ENCODE results near the gene CIT. TPM values are rescaled to one million over a fixed set of nuclear protein-coding genes. Genes with fewer than 3 reads are reported as not detected.

Gene CIT
- total RNA-seq, 6 experiments from 2014 or later: 23.1 to 55.5 (median 48.3) TPM

DNA sequence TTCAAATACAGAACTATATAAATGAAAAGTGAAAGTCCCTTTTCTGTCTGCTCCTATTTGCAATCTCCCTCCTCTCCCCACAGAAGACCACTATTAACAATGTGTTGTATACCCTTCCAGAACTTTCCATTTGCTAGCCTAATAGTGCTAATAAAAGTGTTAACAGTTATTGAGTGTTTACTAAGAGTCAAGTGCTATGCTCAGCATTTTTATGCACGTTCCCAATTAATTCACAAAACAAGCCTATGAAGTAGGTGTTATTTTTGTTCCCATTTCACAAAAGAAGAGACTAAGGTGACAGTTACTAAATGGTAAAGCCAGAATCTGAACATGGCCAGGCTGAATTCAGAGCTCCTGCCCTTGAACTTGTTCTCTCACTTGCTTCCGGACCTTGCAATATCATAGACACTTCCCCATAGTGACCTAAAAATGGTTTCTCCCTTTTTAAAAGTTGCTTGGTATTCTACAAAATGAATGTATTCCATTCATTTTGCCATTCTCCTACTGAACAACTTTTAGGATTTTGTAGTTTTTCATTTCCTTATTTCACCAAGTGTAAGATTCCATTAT lies 210.8 kb downstream of the CIT start:
- no peaks in the 10 kb centered on the region for H3K36me3 Mint-ChIP-seq (ENCODE audit: low read depth)
- no peak for TF ChIP-seq CTCF (IDR thresholded peaks at IDR 0.05)
- no peak for DNase-seq
- peaks cover 9% of the 10 kb centered on the region for H3K27me3 Mint-ChIP-seq (ENCODE audit: insufficient read depth)
- H3K4me1 Mint-ChIP-seq (ENCODE audit: low read depth): peaks cover 30% of the 10 kb centered on the region
- H3K27ac Mint-ChIP-seq: no peak overlapping the region
- H3K9me3 Mint-ChIP-seq: no peaks in the 10 kb centered on the region
- no peak overlapping the region for H3K4me3 Mint-ChIP-seq

- DNase-seq: no peak
- H3K4me3 Mint-ChIP-seq: no peak overlapping the region
- TF ChIP-seq CTCF (IDR thresholded peaks at IDR 0.05): no peak
- H3K9me3 Mint-ChIP-seq: no peaks in the 10 kb centered on the region
- peaks cover 12% of the 10 kb centered on the region for H3K27me3 Mint-ChIP-seq (ENCODE audit: insufficient read depth)
- H3K27ac Mint-ChIP-seq: no peak overlapping the region
- H3K36me3 Mint-ChIP-seq (ENCODE audit: low read depth): no peaks in the 10 kb centered on the region
- H3K4me1 Mint-ChIP-seq (ENCODE audit: low read depth): peaks cover 28% of the 10 kb centered on the region
Observed at GRCh38 chr12:119665164-119665929, 211.8 kb downstream of the CIT start.

GRCh38 chr12:119664642-119665041 lies 212.5 kb downstream of the CIT start:
- no peak for DNase-seq
- Mint-ChIP-seq H3K4me1 (ENCODE audit: low read depth) (peaks cover 27% of the 10 kb centered on the region), H3K27ac (no peak overlapping the region), H3K27me3 (ENCODE audit: insufficient read depth) (peaks cover 12% of the 10 kb centered on the region), H3K4me3 (no peak overlapping the region), H3K36me3 (ENCODE audit: low read depth) (no peaks in the 10 kb centered on the region), H3K9me3 (no peaks in the 10 kb centered on the region)
- no peak for TF ChIP-seq CTCF (IDR thresholded peaks at IDR 0.05)

GRCh38 chr12:119661882-119662281 lies 215.2 kb downstream of the CIT start:
- H3K4me1 Mint-ChIP-seq (ENCODE audit: low read depth): peaks cover 15% of the 10 kb centered on the region
- H3K9me3 Mint-ChIP-seq: no peaks in the 10 kb centered on the region
- TF ChIP-seq CTCF (IDR thresholded peaks at IDR 0.05): no peak
- no peaks in the 10 kb centered on the region for H3K36me3 Mint-ChIP-seq (ENCODE audit: low read depth)
- no peak overlapping the region for H3K27ac Mint-ChIP-seq
- H3K27me3 Mint-ChIP-seq (ENCODE audit: insufficient read depth): peaks cover 10% of the 10 kb centered on the region
- DNase-seq: no peak
- no peak overlapping the region for H3K4me3 Mint-ChIP-seq

DNA sequence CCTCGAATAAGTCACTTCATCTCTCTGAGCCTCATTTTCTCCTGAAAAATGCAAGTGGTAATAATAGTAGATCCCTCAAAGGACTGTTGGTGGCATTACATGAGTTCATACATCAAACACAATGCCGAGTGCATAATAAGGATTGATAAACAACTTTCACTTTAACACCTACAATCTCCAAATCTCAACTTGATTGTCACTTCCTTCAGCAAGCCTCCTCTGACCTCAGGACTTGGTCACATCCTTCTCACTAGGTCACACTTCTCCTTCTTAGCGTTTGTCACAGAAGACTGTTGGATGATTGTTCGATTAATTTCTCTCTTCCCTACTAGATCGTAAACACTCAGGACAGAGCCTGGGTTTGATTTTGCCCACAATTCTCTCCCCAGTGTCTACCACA lies 217.0 kb downstream of the CIT start:
- H3K27me3 Mint-ChIP-seq (ENCODE audit: insufficient read depth): peaks cover 10% of the 10 kb centered on the region
- no peak for TF ChIP-seq CTCF (IDR thresholded peaks at IDR 0.05)
- H3K9me3 Mint-ChIP-seq: no peaks in the 10 kb centered on the region
- peaks cover 7% of the 10 kb centered on the region; the same call in 1 of the 2 replicates for H3K4me1 Mint-ChIP-seq (ENCODE audit: low read depth)
- DNase-seq: no peak
- no peak overlapping the region for H3K4me3 Mint-ChIP-seq
- no peaks in the 10 kb centered on the region for H3K36me3 Mint-ChIP-seq (ENCODE audit: low read depth)
- H3K27ac Mint-ChIP-seq: no peak overlapping the region

Measured in HFFc6 (cell line).